ENCODE data around the gene COPS2.

COPS2 gene

GRCh38 chr15:49174902-49175301 is 19.5 kb upstream of the COPS2 start:
- DNase-seq (ENCODE audit: low read depth), result no peak
- TF ChIP-seq, protein P1, sequence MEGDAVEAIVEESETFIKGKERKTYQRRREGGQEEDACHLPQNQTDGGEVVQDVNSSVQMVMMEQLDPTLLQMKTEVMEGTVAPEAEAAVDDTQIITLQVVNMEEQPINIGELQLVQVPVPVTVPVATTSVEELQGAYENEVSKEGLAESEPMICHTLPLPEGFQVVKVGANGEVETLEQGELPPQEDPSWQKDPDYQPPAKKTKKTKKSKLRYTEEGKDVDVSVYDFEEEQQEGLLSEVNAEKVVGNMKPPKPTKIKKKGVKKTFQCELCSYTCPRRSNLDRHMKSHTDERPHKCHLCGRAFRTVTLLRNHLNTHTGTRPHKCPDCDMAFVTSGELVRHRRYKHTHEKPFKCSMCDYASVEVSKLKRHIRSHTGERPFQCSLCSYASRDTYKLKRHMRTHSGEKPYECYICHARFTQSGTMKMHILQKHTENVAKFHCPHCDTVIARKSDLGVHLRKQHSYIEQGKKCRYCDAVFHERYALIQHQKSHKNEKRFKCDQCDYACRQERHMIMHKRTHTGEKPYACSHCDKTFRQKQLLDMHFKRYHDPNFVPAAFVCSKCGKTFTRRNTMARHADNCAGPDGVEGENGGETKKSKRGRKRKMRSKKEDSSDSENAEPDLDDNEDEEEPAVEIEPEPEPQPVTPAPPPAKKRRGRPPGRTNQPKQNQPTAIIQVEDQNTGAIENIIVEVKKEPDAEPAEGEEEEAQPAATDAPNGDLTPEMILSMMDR (IDR thresholded peaks at IDR 0.05; ENCODE audit: low read depth, low read length, missing control alignments), result no peak
- no peak overlapping the region for H3K4me3 ChIP-seq (ENCODE audit: low read depth, low read length)

DNA sequence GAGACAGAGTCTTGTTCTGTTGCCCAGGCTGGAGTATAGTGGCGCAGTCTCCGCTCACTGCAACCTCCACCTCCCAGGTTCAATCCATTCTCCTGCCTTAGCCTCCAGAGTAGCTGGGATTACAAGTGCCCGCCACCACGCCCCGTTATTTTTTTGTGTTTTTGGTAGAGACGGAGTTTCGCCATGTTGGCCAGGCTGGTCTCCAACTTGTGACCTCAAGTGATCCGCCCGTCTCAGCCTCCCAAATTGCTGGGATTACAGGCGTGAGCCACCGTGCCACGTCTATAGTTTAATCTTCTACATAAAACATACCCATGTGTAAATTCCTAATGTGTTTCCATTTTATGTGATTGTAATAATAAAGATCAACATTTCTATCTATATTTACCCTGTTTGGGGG is 16.4 kb upstream of the COPS2 start:
- DNase-seq (ENCODE audit: low read depth), result no peak
- TF ChIP-seq, protein P1 (IDR thresholded peaks at IDR 0.05; ENCODE audit: low read depth, low read length, missing control alignments), result no peak
- H3K4me3 ChIP-seq (ENCODE audit: low read depth, low read length), result no peak overlapping the region

DNA sequence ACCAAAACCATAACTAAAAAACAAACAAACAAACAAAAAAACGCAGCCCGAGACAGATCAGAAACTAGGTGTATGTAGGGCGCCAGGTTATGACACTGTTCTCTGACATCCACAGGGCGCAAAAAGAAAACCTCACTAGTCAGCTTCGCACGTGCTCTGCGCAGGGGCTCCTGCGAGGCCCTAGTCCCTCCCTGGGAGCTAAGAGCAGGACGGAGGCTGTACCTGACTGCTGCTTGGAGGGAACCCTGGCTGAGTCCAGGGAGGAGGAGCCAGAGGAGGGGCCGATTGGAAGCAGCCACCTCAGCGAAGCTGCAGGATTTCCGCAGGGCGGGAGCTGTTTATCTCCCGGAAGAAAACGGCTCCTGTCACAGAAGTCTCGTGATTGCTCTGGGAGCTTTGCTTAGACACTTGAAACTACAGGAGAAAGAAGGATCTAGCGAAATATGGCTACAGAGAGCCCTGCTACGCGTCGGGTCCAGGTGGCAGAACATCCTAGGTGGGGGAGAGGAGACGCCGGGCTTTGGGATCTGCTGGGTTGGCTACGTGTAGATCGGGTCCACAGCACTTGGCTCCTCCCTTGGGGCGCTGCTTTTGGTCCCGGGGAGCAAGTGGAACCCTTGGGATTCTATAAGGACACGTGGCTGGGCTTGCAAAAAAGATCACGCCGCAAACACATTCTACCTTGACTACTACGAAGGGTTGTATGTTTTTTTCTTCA is 14.6 kb upstream of the COPS2 start, which contains the start of gene GALK2:
Gene GALK2 (plus strand): TSS at position 368 of the 718 bp plus-strand sequence. CDS start 76 bp downstream, at position 444.
- H3K4me3 ChIP-seq (ENCODE audit: low read depth, low read length), result peak within 1 kb of the TSS; percentile 66
- DNase-seq (ENCODE audit: low read depth), result peak; percentile 81
- TF ChIP-seq, protein P1 (IDR thresholded peaks at IDR 0.05; ENCODE audit: low read depth, low read length, missing control alignments), result no peak

DNA sequence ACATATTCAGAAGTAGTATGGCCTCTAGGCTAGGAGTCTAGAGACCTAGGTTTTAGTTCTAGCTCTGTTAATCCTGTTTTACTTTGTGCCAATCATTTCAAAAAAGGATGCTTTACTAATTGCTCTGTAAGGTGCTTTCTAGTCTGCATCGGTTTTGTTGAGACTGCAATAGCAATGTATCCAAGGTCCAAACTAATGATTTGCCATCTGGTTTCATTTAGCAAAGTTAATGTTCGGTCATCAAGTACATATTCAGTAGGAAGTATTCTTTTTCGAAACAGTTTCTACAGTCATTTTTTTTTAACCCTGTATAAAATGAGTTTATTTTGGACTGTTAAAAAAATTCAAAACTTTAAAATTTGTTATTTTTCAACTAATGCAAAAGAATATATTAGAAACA is 12.6 kb upstream of the COPS2 start:
- TF ChIP-seq, protein P1 (IDR thresholded peaks at IDR 0.05; ENCODE audit: low read depth, low read length, missing control alignments), result no peak
- DNase-seq (ENCODE audit: low read depth), result no peak
- no peak overlapping the region for H3K4me3 ChIP-seq (ENCODE audit: low read depth, low read length)

DNA sequence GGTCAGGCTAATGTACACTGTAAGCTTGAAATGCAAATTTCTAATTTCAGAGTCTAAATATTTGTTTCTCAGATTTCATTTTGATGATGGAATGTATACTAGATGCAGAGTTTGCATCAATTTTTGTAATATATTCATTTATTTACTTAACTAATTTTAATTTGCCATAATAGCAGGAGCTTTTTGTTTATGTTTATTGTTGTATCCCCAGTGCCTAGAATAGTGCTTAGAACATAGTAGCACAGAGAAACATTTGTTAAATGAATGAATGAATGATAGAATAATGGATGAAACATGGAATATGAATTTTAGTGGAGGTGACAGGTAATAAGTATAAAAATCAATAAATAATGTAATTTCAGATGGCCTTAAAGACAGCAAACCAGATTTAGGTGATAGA is 9.5 kb upstream of the COPS2 start:
- DNase-seq (ENCODE audit: low read depth), result no peak
- TF ChIP-seq, protein P1 (IDR thresholded peaks at IDR 0.05; ENCODE audit: low read depth, low read length, missing control alignments), result no peak
- no peak overlapping the region for H3K4me3 ChIP-seq (ENCODE audit: low read depth, low read length)

DNA sequence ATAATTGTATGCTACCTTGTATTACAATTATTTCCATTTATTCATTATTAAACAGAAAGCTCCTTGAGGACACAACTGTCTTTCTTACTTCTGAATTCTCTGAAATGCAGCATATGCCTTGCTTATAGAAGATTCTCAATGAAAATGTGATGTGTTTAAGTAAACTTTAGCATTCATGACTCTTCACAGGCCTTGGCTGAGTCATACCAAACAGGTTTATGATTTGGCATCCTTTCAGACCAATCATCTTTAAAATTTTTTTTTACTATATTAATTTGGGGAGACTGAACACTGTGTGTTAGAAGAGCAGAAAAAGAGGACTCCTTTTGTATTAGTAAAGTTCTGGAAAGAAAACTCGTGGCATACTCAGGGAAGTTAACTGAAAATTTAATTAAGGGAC is 8.3 kb upstream of the COPS2 start:
- DNase-seq (ENCODE audit: low read depth), result no peak
- no peak overlapping the region for H3K4me3 ChIP-seq (ENCODE audit: low read depth, low read length)
- TF ChIP-seq, protein P1 (IDR thresholded peaks at IDR 0.05; ENCODE audit: low read depth, low read length, missing control alignments), result no peak
